HepG2 (cell line): ENCODE results near the gene LOC128125822.

Experiments
- ATF1 ChIP-seq: IDR thresholded peaks from 2 replicates; pipeline ENCODE4 v1.6.1; 2016; ENCODE audit warnings: mild to moderate bottlenecking, control low read depth
- CREB1 ChIP-seq, 2 experiments: fragments of 450-650 bp in 1 of 2; IDR thresholded peaks; 2 replicates each; pipeline ENCODE4 v1.6.1; 2016 to 2017; ENCODE audit warnings: control low read depth in 1 of 2, mild to moderate bottlenecking in 1 of 2, missing compliant biosample characterization in 1 of 2, missing genetic modification characterization in 1 of 2
- DPF2 ChIP-seq: sonication (generic); formaldehyde crosslinking; IDR thresholded peaks from 2 replicates; pipeline ENCODE4 v1.4.0; 2020; ENCODE audit warnings: mild to moderate bottlenecking, low read depth, missing genetic modification reagents, borderline replicate concordance
- E2F2 ChIP-seq: sonication (generic); formaldehyde crosslinking; IDR thresholded peaks from 2 replicates; pipeline ENCODE4 v1.4.0; 2020; ENCODE audit warnings: missing genetic modification reagents, borderline replicate concordance
- MATR3 ChIP-seq: sonication (generic); formaldehyde crosslinking; IDR thresholded peaks from 2 replicates; pipeline ENCODE4 v1.4.0; 2020; ENCODE audit warnings: missing genetic modification reagents
- MAZ ChIP-seq, 2 experiments: sonication (generic) in 1 of 2; formaldehyde crosslinking in 1 of 2; IDR thresholded peaks; 2 replicates each; pipeline versions ENCODE4 v1.5.0 to v1.6.1; 2012 to 2020; ENCODE audit warnings: low read depth in 2 of 2, mild to moderate bottlenecking in 2 of 2, borderline replicate concordance in 1 of 2, improper control_type of control experiment in 1 of 2, low read length in 1 of 2, missing genetic modification reagents in 1 of 2, moderate library complexity in 1 of 2
- MYPOP ChIP-seq: sonication (generic); formaldehyde crosslinking; IDR thresholded peaks from 2 replicates; pipeline ENCODE4 v1.8.1; 2023; ENCODE audit warnings: mild to moderate bottlenecking, moderate library complexity, missing genetic modification reagents
- NCOR1 ChIP-seq: fragments of 200-600 bp; sonication (generic); IDR thresholded peaks from 2 replicates; pipeline ENCODE4 v1.7.0; 2017; ENCODE audit warnings: antibody characterized with exemption, low read length, borderline replicate concordance
- NFATC3 ChIP-seq: sonication (generic); formaldehyde crosslinking; IDR thresholded peaks from 2 replicates; pipeline ENCODE4 v1.5.1; 2020; ENCODE audit warnings: mild to moderate bottlenecking, missing genetic modification reagents
- PCBP1 ChIP-seq: fragments of 200-400 bp; formaldehyde crosslinking; IDR thresholded peaks from 2 replicates; pipeline ENCODE4 v1.6.1; 2017; ENCODE audit warnings: mild to moderate bottlenecking, low read depth, low read length, borderline replicate concordance
- SYNCRIP ChIP-seq: fragments of 200-400 bp; formaldehyde crosslinking; IDR thresholded peaks from 2 replicates; pipeline ENCODE4 v1.6.1; 2018; ENCODE audit warnings: mild to moderate bottlenecking, low read depth, low read length; ENCODE audit not compliant: insufficient read depth
- TARDBP ChIP-seq: sonication (generic); formaldehyde crosslinking; IDR thresholded peaks from 2 replicates; pipeline ENCODE4 v1.8.0; 2022; ENCODE audit warnings: mild to moderate bottlenecking, missing genetic modification reagents
- ZFP37 ChIP-seq: sonication (generic); formaldehyde crosslinking; IDR thresholded peaks from 2 replicates; pipeline ENCODE4 v1.4.0; 2020; ENCODE audit warnings: missing genetic modification reagents, borderline replicate concordance
- ZNF136 ChIP-seq: sonication (generic); formaldehyde crosslinking; IDR thresholded peaks from 2 replicates; pipeline ENCODE4 v1.8.1; 2022; ENCODE audit warnings: low read depth, mild to moderate bottlenecking, moderate library complexity, missing genetic modification reagents
- ZNF275 ChIP-seq: sonication (generic); formaldehyde crosslinking; IDR thresholded peaks from 2 replicates; pipeline ENCODE4 v1.8.0; 2022; ENCODE audit warnings: missing genetic modification reagents, mild to moderate bottlenecking, inconsistent platforms, borderline replicate concordance
- ZNF441 ChIP-seq: sonication (generic); formaldehyde crosslinking; IDR thresholded peaks from 2 replicates; pipeline ENCODE4 v1.7.0; 2021; ENCODE audit warnings: missing genetic modification reagents, borderline replicate concordance
- ZNF484 ChIP-seq: sonication (generic); formaldehyde crosslinking; IDR thresholded peaks from 2 replicates; pipeline ENCODE4 v1.5.1; 2020; ENCODE audit warnings: mild to moderate bottlenecking, low read depth, missing genetic modification reagents, borderline replicate concordance
- ZNF549 ChIP-seq: sonication (generic); formaldehyde crosslinking; IDR thresholded peaks from 2 replicates; pipeline ENCODE4 v1.5.0; 2020; ENCODE audit warnings: missing genetic modification reagents
- ZNF644 ChIP-seq: IDR thresholded peaks from 2 replicates; pipeline ENCODE4 v1.6.1; 2016; ENCODE audit warnings: low read depth
- ZNF687 ChIP-seq: sonication (generic); formaldehyde crosslinking; IDR thresholded peaks from 2 replicates; pipeline ENCODE4 v1.5.1; 2020; ENCODE audit warnings: mild to moderate bottlenecking, missing genetic modification reagents, moderate library complexity
- ZSCAN30 ChIP-seq: sonication (generic); formaldehyde crosslinking; IDR thresholded peaks from 2 replicates; pipeline ENCODE4 v1.5.0; 2020; ENCODE audit warnings: mild to moderate bottlenecking, missing genetic modification reagents

The LOC128125822 gene

GRCh38 chr6:63589952-63590411 lies 17.7 kb downstream of the LOC128125822 start (continued):
- TF ChIP-seq ZNF687 (CRISPR knock-in tag) (no peak), ZNF549 (CRISPR knock-in tag) (no peak), ZNF275 (CRISPR knock-in tag) (no peak), ZNF136 (CRISPR knock-in tag) (no peak), MYPOP (no peak), NCOR1 (peak; percentile 85; the same call in 1 of the 2 replicates), MAZ (IDR thresholded peaks at IDR 0.05; ENCODE audit: borderline replicate concordance, low read depth, low read length) (no peak), MAZ (CRISPR knock-in tag; IDR thresholded peaks at IDR 0.05; ENCODE audit: low read depth) (no peak), CREB1 (IDR thresholded peaks at IDR 0.05) (peak; percentile 98), CREB1 (CRISPR knock-in tag; IDR thresholded peaks at IDR 0.05) (peak; percentile 97), ZNF441 (CRISPR knock-in tag) (no peak), DPF2 (CRISPR knock-in tag) (no peak), NFATC3 (CRISPR knock-in tag) (no peak), SYNCRIP (no peak), ZSCAN30 (CRISPR knock-in tag) (no peak), E2F2 (CRISPR knock-in tag) (no peak), TARDBP (CRISPR knock-in tag) (peak; percentile 54), ZNF644 (CRISPR knock-in tag) (peak; percentile 98), ZNF484 (no peak), ZFP37 (CRISPR knock-in tag) (no peak), PCBP1 (no peak), MATR3 (CRISPR knock-in tag) (no peak), ATF1 (CRISPR knock-in tag) (peak; percentile 92)
